ENCODE measurements around the gene CR2. TPM values are rescaled to one million over a fixed set of nuclear protein-coding genes. Genes with fewer than 3 reads are reported as not detected.

CR2 gene
- polyA plus RNA-seq, 1 donor (not counting 4 experiments of a cell fraction or from before 2014, with no cell fraction given), result not detected

GRCh38 chr1:207420109-207420508, 34.0 kb upstream of the CR2 start:
- TF ChIP-seq, protein P1, sequence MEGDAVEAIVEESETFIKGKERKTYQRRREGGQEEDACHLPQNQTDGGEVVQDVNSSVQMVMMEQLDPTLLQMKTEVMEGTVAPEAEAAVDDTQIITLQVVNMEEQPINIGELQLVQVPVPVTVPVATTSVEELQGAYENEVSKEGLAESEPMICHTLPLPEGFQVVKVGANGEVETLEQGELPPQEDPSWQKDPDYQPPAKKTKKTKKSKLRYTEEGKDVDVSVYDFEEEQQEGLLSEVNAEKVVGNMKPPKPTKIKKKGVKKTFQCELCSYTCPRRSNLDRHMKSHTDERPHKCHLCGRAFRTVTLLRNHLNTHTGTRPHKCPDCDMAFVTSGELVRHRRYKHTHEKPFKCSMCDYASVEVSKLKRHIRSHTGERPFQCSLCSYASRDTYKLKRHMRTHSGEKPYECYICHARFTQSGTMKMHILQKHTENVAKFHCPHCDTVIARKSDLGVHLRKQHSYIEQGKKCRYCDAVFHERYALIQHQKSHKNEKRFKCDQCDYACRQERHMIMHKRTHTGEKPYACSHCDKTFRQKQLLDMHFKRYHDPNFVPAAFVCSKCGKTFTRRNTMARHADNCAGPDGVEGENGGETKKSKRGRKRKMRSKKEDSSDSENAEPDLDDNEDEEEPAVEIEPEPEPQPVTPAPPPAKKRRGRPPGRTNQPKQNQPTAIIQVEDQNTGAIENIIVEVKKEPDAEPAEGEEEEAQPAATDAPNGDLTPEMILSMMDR (optimal IDR thresholded peaks at IDR 0.05 in 1 of 3, IDR thresholded peaks at IDR 0.05 in 1 of 3, conservative IDR thresholded peaks at IDR 0.05 in 1 of 3; ENCODE audit: extremely low read depth in 1 of 3, insufficient read depth in 2 of 3, low read length in 3 of 3), result no peak
- TF ChIP-seq EZH2 (IDR thresholded peaks at IDR 0.05; ENCODE audit: low read length), result no peak
- H3K4me2 ChIP-seq (ENCODE audit: control insufficient read depth, extremely low read depth, insufficient read depth, low read depth, low read length), result no peak overlapping the region
- peaks cover 20% of the 10 kb centered on the region for H3K27me3 ChIP-seq (ENCODE audit: control insufficient read depth, extremely low read depth, insufficient read depth, low read length)

DNA sequence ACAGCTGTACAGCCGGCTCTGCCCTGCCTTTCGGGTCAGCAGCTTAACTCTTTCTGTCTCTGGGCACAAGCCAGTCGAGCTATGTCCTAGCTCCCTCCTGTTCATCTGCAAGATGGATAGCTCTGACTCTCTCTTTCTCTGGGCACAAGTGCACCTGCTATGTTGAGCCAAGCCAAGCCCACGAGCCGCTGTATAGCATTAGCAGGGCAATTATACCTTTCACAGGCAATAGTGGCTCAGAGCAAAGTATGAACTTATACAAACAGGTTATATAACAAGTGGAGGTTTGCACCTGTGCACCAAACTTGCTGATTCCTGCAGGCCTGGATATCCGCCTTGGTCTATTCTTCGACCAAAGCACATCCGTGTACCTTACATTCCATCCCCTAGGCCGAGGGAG, 33.0 kb upstream of the CR2 start:
- no peak for TF ChIP-seq EZH2 (IDR thresholded peaks at IDR 0.05; ENCODE audit: low read length)
- TF ChIP-seq, protein P1 (optimal IDR thresholded peaks at IDR 0.05 in 1 of 3, IDR thresholded peaks at IDR 0.05 in 1 of 3, conservative IDR thresholded peaks at IDR 0.05 in 1 of 3; ENCODE audit: extremely low read depth in 1 of 3, insufficient read depth in 2 of 3, low read length in 3 of 3), result no peak
- Histone ChIP-seq H3K79me2 (ENCODE audit: control insufficient read depth, insufficient read depth, low read length) (no peaks in the 10 kb centered on the region), H3K36me3 (ENCODE audit: control insufficient read depth in 2 of 2, extremely low read depth in 1 of 2, insufficient read depth in 2 of 2, low read length in 2 of 2) (no peaks in the 10 kb centered on the region), H3K4me2 (ENCODE audit: control insufficient read depth, extremely low read depth, insufficient read depth, low read depth, low read length) (no peak overlapping the region), H2AFZ (ENCODE audit: control insufficient read depth, low read length) (no peak overlapping the region), H3K9ac (ENCODE audit: control insufficient read depth, extremely low read depth, insufficient read depth, low read length) (no peak overlapping the region), H3K9me1 (ENCODE audit: control insufficient read depth, extremely low read depth, insufficient read depth, low read length) (no peaks in the 10 kb centered on the region), H4K20me1 (ENCODE audit: control insufficient read depth, extremely low read depth, insufficient read depth, low read length) (no peaks in the 10 kb centered on the region), H3K9me3 (ENCODE audit: control insufficient read depth, low read depth, low read length) (no peaks in the 10 kb centered on the region), H3K4me3 (ENCODE audit: control insufficient read depth in 2 of 3, extremely low read depth in 1 of 3, insufficient read depth in 2 of 3, low read depth in 1 of 3, low read length in 3 of 3) (no peak overlapping the region), H3K4me1 (ENCODE audit: control insufficient read depth, extremely low read depth, insufficient read depth, low read length) (no peaks in the 10 kb centered on the region), H3K27me3 (ENCODE audit: control insufficient read depth, extremely low read depth, insufficient read depth, low read length) (peaks cover 22% of the 10 kb centered on the region), H3K27ac (ENCODE audit: control insufficient read depth, insufficient read depth, low read length) (no peak overlapping the region)
- no peak for FAIRE-seq
- dilution Hi-C loops (cut with MboI; ENCODE audit: extremely low pct_ligation_motif_present, low sequenced_read_pairs), result no loop called here
- no peak for DNase-seq (ENCODE audit: low read depth, low spot score)

More at GRCh38 chr1:207420109-207420508, 34.0 kb upstream of the CR2 start:
- dilution Hi-C loops (cut with MboI; ENCODE audit: extremely low pct_ligation_motif_present, low sequenced_read_pairs), result no loop called here
- Histone ChIP-seq H3K9me3 (ENCODE audit: control insufficient read depth, low read depth, low read length) (no peaks in the 10 kb centered on the region), H3K4me3 (ENCODE audit: control insufficient read depth in 2 of 3, extremely low read depth in 1 of 3, insufficient read depth in 2 of 3, low read depth in 1 of 3, low read length in 3 of 3) (no peak overlapping the region), H3K36me3 (ENCODE audit: control insufficient read depth in 2 of 2, extremely low read depth in 1 of 2, insufficient read depth in 2 of 2, low read length in 2 of 2) (no peaks in the 10 kb centered on the region), H3K9ac (ENCODE audit: control insufficient read depth, extremely low read depth, insufficient read depth, low read length) (no peak overlapping the region), H4K20me1 (ENCODE audit: control insufficient read depth, extremely low read depth, insufficient read depth, low read length) (no peaks in the 10 kb centered on the region), H3K4me1 (ENCODE audit: control insufficient read depth, extremely low read depth, insufficient read depth, low read length) (no peaks in the 10 kb centered on the region), H3K79me2 (ENCODE audit: control insufficient read depth, insufficient read depth, low read length) (no peaks in the 10 kb centered on the region), H3K27ac (ENCODE audit: control insufficient read depth, insufficient read depth, low read length) (no peak overlapping the region), H3K9me1 (ENCODE audit: control insufficient read depth, extremely low read depth, insufficient read depth, low read length) (no peaks in the 10 kb centered on the region), H2AFZ (ENCODE audit: control insufficient read depth, low read length) (no peak overlapping the region)
- no peak for FAIRE-seq
- DNase-seq (ENCODE audit: low read depth, low spot score), result no peak

Measured in keratinocyte (primary cell).